BJ (cell line): ENCODE data around the gene SEMA4C. TPM values are rescaled to one million over a fixed set of nuclear protein-coding genes. Genes with fewer than 3 reads are reported as not detected.

ENCODE experiments used
- CTCF ChIA-PET: fragments of 350-600 bp; formaldehyde crosslinking; extraction: SDS; loops from one replicate; lab custom pipeline; 2021; ENCODE audit warnings: antibody characterized with exemption, inconsistent platforms; lab: Yijun Ruan, JAX
- POLR2A ChIA-PET: fragments of 300-600 bp; sonication (Branson Sonifier 250); formaldehyde crosslinking; extraction: SDS; loops from one replicate; lab custom pipeline; 2021; ENCODE audit warnings: antibody characterized with exemption; lab: Charles Lee
- DNase-seq: peaks from one replicate; pipeline ENCODE4 v3.0.0-alpha.2; 2011; ENCODE audit warnings: low read depth
- H3K27me3 ChIP-seq: 2 replicates; pipeline ENCODE4 v1.6.0; 2011; ENCODE audit warnings: low read length; ENCODE audit not compliant: control insufficient read depth, insufficient read depth
- H3K36me3 ChIP-seq: 2 replicates; pipeline ENCODE4 v1.5.1; 2011; ENCODE audit warnings: low read length; ENCODE audit not compliant: control insufficient read depth, insufficient read depth
- H3K4me3 ChIP-seq: 2 replicates; pipeline ENCODE4 v1.5.1; 2011; ENCODE audit warnings: low read depth, mild to moderate bottlenecking, control low read depth, low read length
- CTCF ChIP-seq: IDR thresholded peaks from 2 replicates; pipeline ENCODE4 v1.5.1; 2011; ENCODE audit warnings: low read depth, mild to moderate bottlenecking, control low read depth, inconsistent platforms, low read length, moderate library complexity; ENCODE audit not compliant: insufficient read depth
- polyA plus RNA-seq: library from polyadenylated mRNA; depleted of rRNA; stranded (reverse); fragments of >200 nt; gene quantifications from 2 replicates; pipeline ENCODE4 v1.2.3, GENCODE V29; 2011

Gene SEMA4C
- polyA plus RNA-seq, 1 experiment: 29.7 TPM

- no peak for DNase-seq
- peaks cover 2% of the 10 kb centered on the region; the same call in 1 of the 2 replicates for H3K36me3 ChIP-seq
- CTCF ChIA-PET: interaction anchor here (0.7 to 1.5 kb wide), 2 partner anchors 32 to 115 kb away, joined by 3 to 6 read pairs; no protein-coding TSS in a partner anchor
- no peak for TF ChIP-seq CTCF
- H3K27me3 ChIP-seq: no peaks in the 10 kb centered on the region
- POLR2A ChIA-PET: no interaction called here
- H3K4me3 ChIP-seq: no peak overlapping the region
Measured at GRCh38 chr2:96835830-96836229, 34.0 kb downstream of the SEMA4C start.

- H3K36me3 ChIP-seq: peaks cover 17% of the 10 kb centered on the region
- ChIA-PET CTCF (interaction anchor here (0.6 to 2.4 kb wide), 6 partner anchors 9 to 130 kb away, joined by 3 to 12 read pairs (median 4); partner anchors contain the start of genes ANKRD23 and ANKRD39), POLR2A (no interaction called here)
- DNase-seq: no peak
- no peak overlapping the region for H3K4me3 ChIP-seq
- no peak for TF ChIP-seq CTCF
- no peaks in the 10 kb centered on the region for H3K27me3 ChIP-seq
Measured at GRCh38 chr2:96832754-96833507, 36.9 kb downstream of the SEMA4C start.

GRCh38 chr2:96832408-96832753, 37.5 kb downstream of the SEMA4C start:
- H3K4me3 ChIP-seq: no peak overlapping the region
- POLR2A ChIA-PET: no interaction called here
- H3K36me3 ChIP-seq: peaks cover 17% of the 10 kb centered on the region
- DNase-seq: no peak
- TF ChIP-seq CTCF: no peak
- H3K27me3 ChIP-seq: no peaks in the 10 kb centered on the region
- CTCF ChIA-PET: interaction anchor here (1.0 to 1.2 kb wide), 2 partner anchors 9 to 19 kb away, joined by 3 to 4 read pairs; no protein-coding TSS in a partner anchor

GRCh38 chr2:96831679-96832078, 38.2 kb downstream of the SEMA4C start:
- no peak for DNase-seq
- H3K27me3 ChIP-seq: no peaks in the 10 kb centered on the region
- no peak for TF ChIP-seq CTCF

GRCh38 chr2:96830044-96830562, 39.8 kb downstream of the SEMA4C start:
- Histone ChIP-seq H3K4me3 (no peak overlapping the region), H3K36me3 (peaks cover 21% of the 10 kb centered on the region), H3K27me3 (no peaks in the 10 kb centered on the region)
- POLR2A ChIA-PET: no interaction called here
- no peak for TF ChIP-seq CTCF
- DNase-seq: no peak
- CTCF ChIA-PET: no interaction called here

More at GRCh38 chr2:96831679-96832078, 38.2 kb downstream of the SEMA4C start:
- CTCF ChIA-PET: interaction anchor here (1.0 to 1.2 kb wide), 3 partner anchors 8 to 119 kb away, joined by 4 read pairs; partner anchors contain the start of gene CNNM3
- POLR2A ChIA-PET: no interaction called here
- H3K4me3 ChIP-seq: no peak overlapping the region
- H3K36me3 ChIP-seq: peaks cover 21% of the 10 kb centered on the region
